Lung (tissue), 12 donors: ENCODE measurements around the gene DNLZ. TPM values are rescaled to one million over a fixed set of nuclear protein-coding genes. Genes with fewer than 3 reads are reported as not detected.

ENCODE experiments used
- ATAC-seq: fragments of 200-7000 bp; cut with Tn5 transposase; one replicate; pipeline ENCODE4 v1.9.1; 2020; ENCODE audit warnings: moderate number of reproducible peaks; ENCODE audit not compliant: insufficient read depth, low FRiP score
- DNase-seq, 3 donors: peaks; one replicate each; pipeline ENCODE4 v3.0.0-alpha.2; 2013 to 2017
- H3K27ac ChIP-seq, 2 donors: one replicate each; pipeline ENCODE4 v1.5.1; 2013; ENCODE audit warnings: mild to moderate bottlenecking in 2 of 2, moderate library complexity in 2 of 2, control low read depth in 1 of 2, inconsistent platforms in 1 of 2, low read depth in 1 of 2, low read length in 1 of 2
- H3K27me3 ChIP-seq, 3 donors: one replicate each; pipeline ENCODE4 v1.5.1; 2013; ENCODE audit warnings: low read length in 2 of 3; ENCODE audit not compliant: control insufficient read depth in 3 of 3, insufficient read depth in 3 of 3
- H3K36me3 ChIP-seq, 4 donors: one replicate each; pipeline ENCODE4 v1.5.1; 2013; ENCODE audit warnings: low read length in 4 of 4, mild to moderate bottlenecking in 1 of 4, moderate library complexity in 1 of 4; ENCODE audit not compliant: control insufficient read depth in 4 of 4, insufficient read depth in 4 of 4
- H3K4me1 ChIP-seq, 5 donors: one replicate each; pipeline ENCODE4 v1.5.1; 2013; ENCODE audit warnings: low read length in 5 of 5, mild to moderate bottlenecking in 2 of 5, moderate library complexity in 1 of 5; ENCODE audit not compliant: control insufficient read depth in 5 of 5, insufficient read depth in 5 of 5
- H3K4me3 ChIP-seq: one replicate; pipeline ENCODE4 v1.5.1; 2013; ENCODE audit warnings: mild to moderate bottlenecking, control low read depth, moderate library complexity
- H3K9ac ChIP-seq, 2 donors: one replicate each; pipeline ENCODE4 v1.5.1; 2013; ENCODE audit warnings: low read length in 2 of 2, control low read depth in 1 of 2; ENCODE audit not compliant: insufficient read depth in 1 of 2
- H3K9me3 ChIP-seq, 4 donors: one replicate each; pipeline ENCODE4 v1.5.1; 2013; ENCODE audit warnings: low read length in 3 of 4, mild to moderate bottlenecking in 1 of 4, moderate library complexity in 1 of 4; ENCODE audit not compliant: control insufficient read depth in 4 of 4, insufficient read depth in 3 of 4
- CTCF ChIP-seq: IDR thresholded peaks from 2 replicates; pipeline ENCODE4 v1.5.1; 2012; ENCODE audit warnings: mild to moderate bottlenecking; ENCODE audit errors: control extremely low read depth, extremely low read depth
- WGBS, 2 donors: extraction: QIAGEN DNeasy Blood & Tissue Kit; methylation state at CpG; one replicate each; pipeline ENCODE4 v1.1.7; 2013; 5-methylcytosine and 5-hydroxymethylcytosine counted together
- polyA plus RNA-seq, 2 donors: library from polyadenylated mRNA; stranded (reverse); fragments of 200-250 nt; gene quantifications; one replicate each; pipeline ENCODE4 v1.2.1, GENCODE V29; 2013
- total RNA-seq, 2 donors: library from RNA; depleted of rRNA in 1 of 2; stranded (reverse); fragments of >200 nt in 1 of 2; gene quantifications; one replicate each; pipeline ENCODE4 v1.2.1, GENCODE V29; 2014 to 2021
- donor health status: control.
- donor health status: control.
- donor health status: Bipolar disorder and iron deficiency.
- donor health status: healthy.
- donor health status: DM: yes; HTN: yes; CAD: no.

Gene DNLZ
- total and polyA plus RNA-seq, 4 donors, result 7.7 to 34.3 (median 16.8) TPM

GRCh38 chr9:136318776-136319241 lies 44.7 kb downstream of the DNLZ start:
- no peak overlapping the region for H3K27ac ChIP-seq
- H3K4me3 ChIP-seq, result no peak overlapping the region
- H3K27me3 ChIP-seq, result no peaks in the 10 kb centered on the region
- no peak for DNase-seq
- no peaks in the 10 kb centered on the region for H3K36me3 ChIP-seq
- peaks cover 0 to 8% (median 0%) of the 10 kb centered on the region in 4 donors for H3K9me3 ChIP-seq
- H3K4me1 ChIP-seq, result peaks cover 0 to 2% (median under 1%) of the 10 kb centered on the region in 5 donors
- H3K9ac ChIP-seq, result no peak overlapping the region
- TF ChIP-seq CTCF, result no peak
- 90 to 93% methylated on average over 15 to 16 of the region's 16 CpGs for WGBS, 2 donors
- ATAC-seq, result no peak

GRCh38 chr9:136318111-136318775 lies 45.3 kb downstream of the DNLZ start:
- H3K9ac ChIP-seq, result no peak overlapping the region
- 75 to 83% methylated on average over 21 of the region's 21 CpGs for WGBS, 2 donors
- no peaks in the 10 kb centered on the region for H3K27me3 ChIP-seq
- TF ChIP-seq CTCF, result no peak
- DNase-seq (no peak), ATAC-seq (no peak)
- H3K27ac ChIP-seq, result no peak overlapping the region
- H3K9me3 ChIP-seq, result peaks cover 0 to 8% (median 0%) of the 10 kb centered on the region in 4 donors
- H3K4me1 ChIP-seq, result no peaks in the 10 kb centered on the region
- no peaks in the 10 kb centered on the region for H3K36me3 ChIP-seq
- H3K4me3 ChIP-seq, result no peak overlapping the region

- no peak for TF ChIP-seq CTCF
- ATAC-seq, result no peak
- WGBS, 2 donors, result 91 to 92% methylated on average over 16 of the region's 16 CpGs
Observed at GRCh38 chr9:136317695-136318094, 45.8 kb downstream of the DNLZ start.

More at GRCh38 chr9:136317695-136318094, 45.8 kb downstream of the DNLZ start:
- no peak for DNase-seq
- no peak overlapping the region for H3K27ac ChIP-seq
- H3K9me3 ChIP-seq, result peaks cover 0 to 8% (median 0%) of the 10 kb centered on the region in 4 donors
- H3K27me3 ChIP-seq, result no peaks in the 10 kb centered on the region
- H3K9ac ChIP-seq, result no peak overlapping the region
- H3K4me1 ChIP-seq, result no peaks in the 10 kb centered on the region
- H3K4me3 ChIP-seq, result no peak overlapping the region
- H3K36me3 ChIP-seq, result no peaks in the 10 kb centered on the region
